PFSK-1 (cell line): ENCODE results near the gene WIZ.

Experiments
- FOXP2 ChIP-seq: optimal IDR thresholded peaks from 2 replicates; pipeline ENCODE3; 2011; ENCODE audit warnings: borderline replicate concordance, control low read depth, inconsistent platforms; ENCODE audit not compliant: insufficient read depth; ENCODE audit errors: extremely low read length, extremely low read depth
- POLR2AphosphoS5 ChIP-seq: IDR thresholded peaks from 2 replicates; pipeline ENCODE4 v1.6.1; 2012; ENCODE audit warnings: low read depth, mild to moderate bottlenecking, control low read depth, low read length, moderate library complexity
- SIN3A ChIP-seq: IDR thresholded peaks from 2 replicates; pipeline ENCODE4 v1.6.1; 2012; ENCODE audit warnings: mild to moderate bottlenecking, low read length, moderate library complexity, borderline replicate concordance; ENCODE audit not compliant: insufficient read depth
- TAF1 ChIP-seq: IDR thresholded peaks from 2 replicates; pipeline ENCODE4 v1.6.1; 2012; ENCODE audit warnings: low read length, control low read depth, borderline replicate concordance; ENCODE audit not compliant: insufficient read depth
- TF ChIP-seq, protein P1 (sequence below), 2 experiments: IDR thresholded peaks; 2 replicates each; pipeline versions ENCODE4 v1.6.1 to v1.8.0; 2011 to 2012; ENCODE audit warnings: low read depth in 2 of 2, low read length in 2 of 2, control low read depth in 1 of 2, inconsistent platforms in 1 of 2, mild to moderate bottlenecking in 1 of 2, moderate library complexity in 1 of 2; ENCODE audit not compliant: insufficient read depth in 1 of 2

WIZ gene

DNA sequence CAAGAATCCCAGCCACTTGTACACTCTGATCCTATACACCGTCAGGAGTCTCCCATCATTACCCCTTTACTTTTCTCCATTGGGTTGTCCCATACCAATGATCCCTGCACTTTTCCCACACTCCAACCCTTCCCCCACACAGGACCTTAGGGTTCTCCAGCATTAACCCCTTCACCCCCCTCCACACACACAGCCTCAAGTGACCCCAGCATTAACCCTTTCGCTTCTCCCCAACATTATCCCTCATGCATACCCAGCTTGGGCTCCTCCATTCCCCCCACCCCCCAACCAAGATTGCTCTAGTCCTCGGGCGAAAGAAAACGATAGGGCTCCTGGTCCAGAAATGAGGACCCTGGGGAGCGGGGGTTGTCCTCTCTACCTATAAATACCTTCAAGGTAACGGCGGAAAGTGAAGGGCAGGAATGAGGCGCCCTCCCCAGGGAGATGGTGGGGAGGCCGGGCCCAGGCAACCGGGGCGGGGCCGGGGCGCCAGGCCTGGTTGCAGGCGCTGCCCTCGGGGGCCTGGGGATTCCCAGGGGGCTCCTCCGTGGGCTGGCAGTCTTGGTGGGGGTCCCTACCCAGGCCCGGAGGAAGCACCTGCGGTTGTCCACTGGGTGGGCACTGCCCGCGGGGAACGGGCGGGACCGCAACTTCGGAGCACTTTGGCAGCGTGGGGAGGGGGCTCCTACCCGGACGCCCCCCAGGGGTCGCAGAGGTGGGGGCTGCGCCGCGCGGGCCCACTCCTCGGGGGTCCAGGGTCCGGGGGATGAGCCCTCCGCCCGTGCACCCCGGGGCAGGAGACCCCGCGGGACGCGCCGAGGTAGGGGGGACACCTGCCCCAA, 757 bp downstream of the WIZ start:
- TF ChIP-seq POLR2AphosphoS5 (no peak), SIN3A (no peak), FOXP2 (no peak)
- TF ChIP-seq, protein P1, sequence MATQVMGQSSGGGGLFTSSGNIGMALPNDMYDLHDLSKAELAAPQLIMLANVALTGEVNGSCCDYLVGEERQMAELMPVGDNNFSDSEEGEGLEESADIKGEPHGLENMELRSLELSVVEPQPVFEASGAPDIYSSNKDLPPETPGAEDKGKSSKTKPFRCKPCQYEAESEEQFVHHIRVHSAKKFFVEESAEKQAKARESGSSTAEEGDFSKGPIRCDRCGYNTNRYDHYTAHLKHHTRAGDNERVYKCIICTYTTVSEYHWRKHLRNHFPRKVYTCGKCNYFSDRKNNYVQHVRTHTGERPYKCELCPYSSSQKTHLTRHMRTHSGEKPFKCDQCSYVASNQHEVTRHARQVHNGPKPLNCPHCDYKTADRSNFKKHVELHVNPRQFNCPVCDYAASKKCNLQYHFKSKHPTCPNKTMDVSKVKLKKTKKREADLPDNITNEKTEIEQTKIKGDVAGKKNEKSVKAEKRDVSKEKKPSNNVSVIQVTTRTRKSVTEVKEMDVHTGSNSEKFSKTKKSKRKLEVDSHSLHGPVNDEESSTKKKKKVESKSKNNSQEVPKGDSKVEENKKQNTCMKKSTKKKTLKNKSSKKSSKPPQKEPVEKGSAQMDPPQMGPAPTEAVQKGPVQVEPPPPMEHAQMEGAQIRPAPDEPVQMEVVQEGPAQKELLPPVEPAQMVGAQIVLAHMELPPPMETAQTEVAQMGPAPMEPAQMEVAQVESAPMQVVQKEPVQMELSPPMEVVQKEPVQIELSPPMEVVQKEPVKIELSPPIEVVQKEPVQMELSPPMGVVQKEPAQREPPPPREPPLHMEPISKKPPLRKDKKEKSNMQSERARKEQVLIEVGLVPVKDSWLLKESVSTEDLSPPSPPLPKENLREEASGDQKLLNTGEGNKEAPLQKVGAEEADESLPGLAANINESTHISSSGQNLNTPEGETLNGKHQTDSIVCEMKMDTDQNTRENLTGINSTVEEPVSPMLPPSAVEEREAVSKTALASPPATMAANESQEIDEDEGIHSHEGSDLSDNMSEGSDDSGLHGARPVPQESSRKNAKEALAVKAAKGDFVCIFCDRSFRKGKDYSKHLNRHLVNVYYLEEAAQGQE (IDR thresholded peaks at IDR 0.05; ENCODE audit: insufficient read depth in 1 of 2, low read depth in 2 of 2, low read length in 2 of 2) = no peak

DNA sequence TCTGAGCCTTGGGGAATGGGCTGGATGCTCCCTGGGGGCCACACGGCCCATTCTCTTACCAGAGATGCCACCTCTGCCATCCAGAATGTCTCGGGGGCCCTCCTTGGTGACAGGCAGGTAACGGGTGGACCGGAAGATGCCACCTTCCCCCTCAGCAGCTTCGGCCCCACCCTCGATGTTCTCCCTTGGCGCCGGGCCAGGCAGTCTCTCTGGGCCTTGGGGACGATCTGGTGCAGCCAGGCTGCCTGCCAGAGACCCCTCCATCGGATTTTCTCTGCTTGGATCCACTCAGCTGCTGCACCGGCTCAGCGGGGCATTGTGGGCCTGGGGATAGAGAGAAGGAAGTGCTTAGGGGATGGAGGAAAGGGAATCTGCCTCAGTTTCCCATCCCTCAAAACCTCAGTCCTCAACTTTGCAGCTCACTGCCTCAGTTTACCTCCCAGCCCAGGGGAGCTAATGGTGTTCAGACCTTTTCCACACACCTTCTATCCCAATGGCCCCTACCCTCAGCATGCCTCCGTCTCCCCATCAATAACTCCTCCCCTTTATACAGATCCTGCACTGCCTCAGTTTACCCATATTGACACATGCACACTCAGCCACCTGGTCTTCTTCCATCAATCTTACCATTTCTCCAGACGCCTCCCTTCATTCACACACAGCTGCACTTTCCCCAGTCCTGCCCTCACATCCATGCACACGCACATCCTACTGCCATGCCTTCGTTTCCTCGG, 1.5 kb downstream of the WIZ start:
- TF ChIP-seq TAF1 (no peak), POLR2AphosphoS5 (no peak), SIN3A (no peak)

DNA sequence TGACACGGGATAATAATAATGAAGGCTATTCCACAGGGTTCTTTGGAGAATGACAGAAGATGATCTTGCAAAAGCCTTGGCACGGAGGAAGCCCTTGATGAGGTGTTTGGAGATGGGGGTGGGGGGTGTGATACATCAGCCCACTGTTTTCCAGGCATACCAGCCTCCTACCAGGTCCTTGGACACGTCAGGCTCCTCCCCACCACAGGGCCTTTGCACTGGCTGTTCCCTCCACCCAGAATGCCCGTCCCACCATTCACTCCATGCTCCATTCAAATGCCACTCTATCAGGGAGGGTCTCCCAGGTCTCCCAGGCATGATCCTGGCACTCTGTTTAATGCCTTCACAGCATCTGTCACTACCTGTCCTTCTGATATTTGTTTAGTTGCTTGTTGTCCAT, 2.7 kb downstream of the WIZ start:
- TF ChIP-seq, protein P1 (IDR thresholded peaks at IDR 0.05; ENCODE audit: insufficient read depth in 1 of 2, low read depth in 2 of 2, low read length in 2 of 2) = no peak
- TF ChIP-seq SIN3A (no peak), TAF1 (no peak), FOXP2 (no peak), POLR2AphosphoS5 (no peak)

DNA sequence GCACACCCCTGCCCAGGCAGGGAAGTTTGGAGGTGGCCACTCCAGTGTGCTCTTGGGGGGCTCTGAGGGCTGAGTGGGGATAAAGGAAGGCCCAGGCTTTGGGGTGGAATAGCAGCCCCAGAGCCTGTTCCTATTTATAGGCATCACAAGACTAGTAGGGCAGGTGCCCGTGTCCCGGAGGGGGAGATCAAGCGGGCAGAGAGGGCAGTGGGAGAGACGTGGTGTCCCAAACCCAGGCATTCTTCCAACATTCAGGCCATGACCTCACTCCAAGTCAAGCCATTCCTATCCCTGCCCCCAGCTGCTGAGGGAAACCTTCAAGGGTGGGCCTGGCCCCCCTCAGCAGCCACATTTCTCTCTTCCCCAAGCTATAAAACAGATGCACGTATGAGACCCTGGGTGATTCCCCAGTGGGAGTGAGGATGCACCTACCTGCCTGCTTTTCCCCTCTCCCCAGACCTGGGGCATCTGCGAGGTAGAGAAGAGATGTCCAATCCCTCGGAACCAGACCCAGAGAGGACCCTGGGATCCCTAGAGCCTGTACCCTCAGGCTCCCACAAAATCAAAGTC, 3.9 kb downstream of the WIZ start:
- TF ChIP-seq POLR2AphosphoS5 (no peak), SIN3A (no peak), TAF1 (no peak), FOXP2 (no peak)
- TF ChIP-seq, protein P1 (IDR thresholded peaks at IDR 0.05; ENCODE audit: insufficient read depth in 1 of 2, low read depth in 2 of 2, low read length in 2 of 2) = no peak

DNA sequence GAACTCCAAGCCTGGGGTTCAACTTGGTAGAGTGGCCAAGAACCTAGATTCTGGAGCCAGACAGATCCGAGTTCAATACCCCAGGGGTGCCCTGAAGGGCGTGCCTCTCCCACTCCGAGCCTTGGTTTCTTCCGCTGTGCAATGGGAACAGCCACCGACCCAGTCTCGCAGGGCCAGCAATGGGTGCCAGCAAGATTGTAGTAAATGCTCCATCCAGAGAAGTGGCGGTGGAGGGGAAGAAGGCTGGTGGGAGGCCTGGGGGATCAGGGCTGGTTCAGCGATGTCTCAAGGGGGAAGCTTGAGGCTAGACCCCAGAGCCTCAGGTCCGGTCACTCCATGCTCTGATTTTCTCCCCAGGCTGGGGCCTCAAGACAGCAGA, 4.5 kb downstream of the WIZ start:
- TF ChIP-seq, protein P1 (IDR thresholded peaks at IDR 0.05; ENCODE audit: insufficient read depth in 1 of 2, low read depth in 2 of 2, low read length in 2 of 2) = no peak
- TF ChIP-seq FOXP2 (no peak), SIN3A (no peak), POLR2AphosphoS5 (no peak), TAF1 (no peak)
